HepG2 (cell line): Measurements from ENCODE around the gene PCNA. TPM values are rescaled to one million over a fixed set of nuclear protein-coding genes. Genes with fewer than 3 reads are reported as not detected.

ENCODE experiments used
- ATAC-seq: fragments of 200-7000 bp; cut with Tn5 transposase; 3 replicates; pipeline ENCODE4 v1.9.1; 2020; ENCODE audit warnings: mild to moderate bottlenecking, moderate library complexity
- BruUV-seq: library from RNA; stranded (reverse); fragments of 400-500 nt; replicated peaks from 2 replicates; lab custom pipeline; 2021; lab: Mats Ljungman, UMichigan
- CTCF ChIA-PET: fragments of 300-600 bp; formaldehyde crosslinking; extraction: SDS; loops from one replicate; lab custom pipeline; 2021; ENCODE audit warnings: low total read pairs, inconsistent platforms, low intra/inter-chr PET ratio; lab: Yijun Ruan, JAX
- POLR2A ChIA-PET: fragments of 350-600 bp; sonication (Branson Sonifier 250); formaldehyde crosslinking; loops from one replicate; lab custom pipeline; 2020; ENCODE audit warnings: antibody characterized with exemption, inconsistent platforms; lab: Yijun Ruan, JAX
- DNase-seq: peaks from one replicate; pipeline ENCODE4 v3.0.0-alpha.2; 2015; ENCODE audit warnings: low spot score
- FAIRE-seq: peaks from 3 replicates; lab custom pipeline; 2011; peaks lifted over from hg19 to GRCh38; lab: Jason Lieb, UNC
- H2AFZ ChIP-seq: one replicate; pipeline ENCODE4 v1.6.1; 2011; ENCODE audit warnings: low read length, inconsistent platforms
- H3K27ac ChIP-seq: fragments of 300-600 bp; 3 replicates; pipeline ENCODE4 v1.8.0; 2011; ENCODE audit warnings: mixed run types, mild to moderate bottlenecking, mixed read lengths, low read length, inconsistent platforms; ENCODE audit not compliant: insufficient read depth; ENCODE audit errors: extremely low read length
- H3K27me3 ChIP-seq, 2 experiments: fragments of 200-600 bp in 1 of 2; 2 replicates in 1 of 2; 3 replicates in 1 of 2; pipeline versions ENCODE4 v1.6.0 to v1.8.0; 2011; ENCODE audit warnings: low read length in 2 of 2, mild to moderate bottlenecking in 2 of 2, moderate library complexity in 2 of 2, inconsistent platforms in 1 of 2; ENCODE audit not compliant: insufficient read depth in 2 of 2, control insufficient read depth in 1 of 2
- H3K36me3 ChIP-seq, 2 experiments: fragments of 200-600 bp in 1 of 2; replicated peaks in 1 of 2; 2 replicates in 1 of 2; 3 replicates in 1 of 2; pipeline versions ENCODE4 v1.5.1 to v1.8.0; 2011; ENCODE audit warnings: low read length in 2 of 2, inconsistent platforms in 1 of 2; ENCODE audit not compliant: insufficient read depth in 2 of 2, control insufficient read depth in 1 of 2
- H3K4me1 ChIP-seq: 2 replicates; pipeline ENCODE4 v1.5.1; 2012; ENCODE audit warnings: low read length, inconsistent platforms; ENCODE audit not compliant: insufficient read depth
- H3K4me2 ChIP-seq: 2 replicates; pipeline ENCODE4 v1.6.0; 2011; ENCODE audit warnings: low read depth, low read length, inconsistent platforms
- H3K4me3 ChIP-seq, 3 experiments: fragments of 200-600 bp in 1 of 3; sonication (generic), shearing (Covaris generic) in 1 of 3; replicated peaks in 1 of 3; 2 replicates each; pipeline ENCODE4 v1.5.1; 2011 to 2016; ENCODE audit warnings: low read length in 3 of 3, inconsistent platforms in 2 of 3, low read depth in 2 of 3, mild to moderate bottlenecking in 2 of 3, control low read depth in 1 of 3, mixed read lengths in 1 of 3; ENCODE audit not compliant: insufficient read depth in 1 of 3
- H3K79me2 ChIP-seq: one replicate; pipeline ENCODE4 v1.6.1; 2011; ENCODE audit warnings: low read length, inconsistent platforms; ENCODE audit not compliant: insufficient read depth
- H3K9ac ChIP-seq: 2 replicates; pipeline ENCODE4 v1.6.0; 2011; ENCODE audit warnings: mild to moderate bottlenecking, low read depth, low read length, inconsistent platforms; ENCODE audit not compliant: insufficient read depth
- H3K9me3 ChIP-seq: 2 replicates; pipeline ENCODE4 v1.5.1; 2012; ENCODE audit warnings: mild to moderate bottlenecking, low read length
- H4K20me1 ChIP-seq: 2 replicates; pipeline ENCODE4 v1.6.0; 2011; ENCODE audit warnings: inconsistent platforms, mild to moderate bottlenecking, low read length, moderate library complexity; ENCODE audit not compliant: insufficient read depth
- HDAC2 ChIP-seq: sonication (generic); formaldehyde crosslinking; IDR thresholded peaks from 2 replicates; pipeline ENCODE4 v1.4.0; 2020; ENCODE audit warnings: missing genetic modification reagents
- NR2F1 ChIP-seq, 2 experiments: fragments of 450-650 bp in 1 of 2; formaldehyde crosslinking in 1 of 2; IDR thresholded peaks; 2 replicates each; pipeline versions ENCODE4 v1.5.0 to v1.6.1; 2016 to 2020; ENCODE audit warnings: mild to moderate bottlenecking in 1 of 2, missing compliant biosample characterization in 1 of 2, missing genetic modification reagents in 1 of 2, moderate library complexity in 1 of 2
- RAD21 ChIP-seq: fragments of 450-650 bp; formaldehyde crosslinking; IDR thresholded peaks from 2 replicates; pipeline ENCODE4 v1.5.0; 2020; ENCODE audit warnings: mild to moderate bottlenecking
- SALL2 ChIP-seq: sonication (generic); formaldehyde crosslinking; IDR thresholded peaks from 2 replicates; pipeline ENCODE4 v1.8.1; 2023; ENCODE audit warnings: mild to moderate bottlenecking, missing genetic modification reagents, inconsistent platforms
- SMC3 ChIP-seq: IDR thresholded peaks from 2 replicates; pipeline ENCODE4 v1.6.1; 2011; ENCODE audit warnings: low read length, improper control_type of control experiment
- THRA ChIP-seq: sonication (generic); formaldehyde crosslinking; IDR thresholded peaks from 2 replicates; pipeline ENCODE4 v1.4.0; 2020; ENCODE audit warnings: missing genetic modification reagents, borderline replicate concordance
- ZBTB2 ChIP-seq: sonication (generic); formaldehyde crosslinking; IDR thresholded peaks from 2 replicates; pipeline ENCODE4 v1.8.0; 2022; ENCODE audit warnings: low read depth, missing genetic modification reagents
- WGBS: methylation state at CpG from one replicate; pipeline ENCODE4 v1.1.6; 2017; ENCODE audit warnings: low lambda C conversion rate; 5-methylcytosine and 5-hydroxymethylcytosine counted together
- in situ Hi-C: cut with HindIII; loops from 2 replicates; pipeline ENCODE4 v1.10.0; 2017; ENCODE audit warnings: low pct_unique_long_range_greater_than_20kb; ENCODE audit not compliant: extremely low pct_ligation_motif_present
- intact Hi-C: fragments of 100-400 bp; cut with micrococcal nuclease; formaldehyde crosslinking; loops from one replicate; pipeline ENCODE4 v1.10.0; 2022; ENCODE audit not compliant: unreplicated experiment
- polyA plus RNA-seq, 8 experiments: library from polyadenylated mRNA; depleted of rRNA in 3 of 8; stranded (reverse) in 7 of 8; unstranded in 1 of 8; fragments of >200 nt; fragmentation: Illumina TruSeq in 4 of 8; extraction: Trizol in 4 of 8; gene quantifications; 2 replicates each; pipeline versions ENCODE4 v1.2.1 to v1.2.3, GENCODE V29; 2011 to 2016; ENCODE audit warnings: low read depth in 4 of 8, missing spikeins in 1 of 8, mixed read lengths in 1 of 8; ENCODE audit not compliant: insufficient read depth in 1 of 8
- total RNA-seq, 5 experiments: library from RNA; depleted of rRNA; stranded (reverse); fragments of >200 nt; fragmentation: Illumina TruSeq; extraction: Trizol; gene quantifications; 2 replicates each; pipeline ENCODE4 v1.2.3, GENCODE V29; 2016; ENCODE audit warnings: low read depth in 1 of 5
- TF ChIP-seq, protein P1 (sequence below): IDR thresholded peaks from 2 replicates; pipeline ENCODE4 v1.6.1; 2018; ENCODE audit warnings: missing genetic modification reagents
- TF ChIP-seq, protein P2 (sequence below): sonication (generic); formaldehyde crosslinking; conservative IDR thresholded peaks from 2 replicates; pipeline ENCODE4 v1.8.0; 2022; ENCODE audit warnings: mild to moderate bottlenecking, moderate library complexity, missing genetic modification reagents

The PCNA gene
- total and polyA plus RNA-seq, 2 of the 13 experiments (the other 11 are each of a cell fraction or from before 2014, with no cell fraction given), result 229 to 655 TPM

DNA sequence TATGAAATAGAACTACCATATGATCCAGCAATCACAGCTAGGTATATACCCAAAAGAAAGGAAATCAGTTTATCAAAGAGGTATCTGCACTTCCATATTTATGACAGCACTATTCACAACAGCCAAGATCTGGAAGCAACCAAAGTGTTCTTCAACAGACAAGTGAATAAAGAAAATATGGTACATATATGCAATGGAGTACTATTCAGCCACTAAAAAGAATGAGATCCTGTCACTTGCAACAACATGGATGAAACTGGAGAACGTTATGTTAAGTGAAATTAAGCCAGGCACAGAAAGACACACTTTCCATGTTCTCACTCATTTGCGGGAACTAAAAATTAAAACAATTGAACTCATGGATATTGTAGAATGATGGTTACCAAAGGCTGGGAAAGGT lies 15.3 kb downstream of the PCNA start:
- ChIA-PET CTCF (no interaction called here), POLR2A (no interaction called here)
- in situ Hi-C loops, result loop anchor here (10.0 kb wide), 1 partner anchor 110 kb away; no protein-coding TSS in a partner anchor
- Histone ChIP-seq H3K9me3 (no peaks in the 10 kb centered on the region), H3K27ac (no peak overlapping the region), H2AFZ (no peak overlapping the region), H3K36me3 (peaks cover 27 to 84% of the 10 kb centered on the region in 2 experiments), H3K4me3 (no peak overlapping the region), H3K4me2 (no peak overlapping the region), H4K20me1 (no peaks in the 10 kb centered on the region), H3K4me1 (no peaks in the 10 kb centered on the region), H3K79me2 (peaks cover 6% of the 10 kb centered on the region), H3K27me3 (no peaks in the 10 kb centered on the region), H3K9ac (no peak overlapping the region)
- 95% methylated on average over 2 of the region's 2 CpGs for WGBS
- no peak for DNase-seq
- TF ChIP-seq SALL2 (CRISPR knock-in tag), result no peak
- BruUV-seq, result no TSS peak
- no peak for ATAC-seq
- intact Hi-C loops, result no loop called here
- FAIRE-seq, result no peak

DNA sequence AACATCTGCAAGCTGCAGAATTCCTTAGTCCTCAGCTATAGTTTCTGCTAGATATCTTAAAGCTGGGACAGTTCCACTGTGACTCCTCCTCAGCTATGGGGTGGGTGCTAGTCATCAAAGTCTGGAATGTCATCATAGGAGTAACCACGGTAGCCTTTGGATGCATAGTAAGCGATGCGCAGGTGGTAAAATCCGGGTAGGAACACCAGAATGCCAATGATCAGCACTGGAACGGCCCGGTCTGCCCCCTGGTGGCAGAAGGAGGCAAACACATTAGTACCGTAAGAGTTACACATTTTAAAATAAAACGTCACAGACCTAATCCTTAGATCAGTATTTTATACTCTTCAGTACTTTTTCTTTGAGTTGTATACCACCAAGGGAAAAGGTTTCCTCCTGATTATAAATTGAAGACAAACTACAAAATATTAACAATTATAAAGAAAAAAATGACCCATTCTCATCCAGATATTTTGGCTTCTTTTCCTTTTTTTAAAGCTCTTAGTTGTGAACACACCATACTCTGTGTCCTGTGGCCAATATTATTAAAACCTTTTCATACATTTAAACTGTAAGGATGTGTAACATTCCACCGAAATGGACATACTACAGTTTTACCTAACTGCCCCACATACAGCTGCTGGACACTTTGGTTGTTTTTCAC lies 18.9 kb downstream of the PCNA start:
- BruUV-seq, result no TSS peak
- intact Hi-C loops, result loop anchor here (1.0 to 2.0 kb wide), 4 partner anchors 45 to 494 kb away; no protein-coding TSS in a partner anchor
- Histone ChIP-seq H3K4me3 (no peak overlapping the region), H3K36me3 (peaks cover 22 to 84% of the 10 kb centered on the region in 2 experiments), H3K9me3 (no peaks in the 10 kb centered on the region), H3K4me2 (no peak overlapping the region), H3K4me1 (no peaks in the 10 kb centered on the region), H3K9ac (no peak overlapping the region), H3K79me2 (peaks cover 6% of the 10 kb centered on the region), H3K27ac (no peak overlapping the region), H2AFZ (no peak overlapping the region), H4K20me1 (no peaks in the 10 kb centered on the region), H3K27me3 (no peaks in the 10 kb centered on the region)
- whole genome bisulfite sequencing, result 26% methylated on average over 9 of the region's 9 CpGs
- POLR2A ChIA-PET, result interaction anchor here (0.8 to 1.1 kb wide), 2 partner anchors 19 to 26 kb away, joined by 3 read pairs; partner anchors contain the start of genes CDS2 and PCNA
- DNase-seq, result peak; percentile 63
- CTCF ChIA-PET, result interaction anchor here (0.7 to 1.5 kb wide), 6 partner anchors 44 to 360 kb away, joined by 3 to 17 read pairs (median 6); no protein-coding TSS in a partner anchor
- peak; percentile 88 for FAIRE-seq
- ATAC-seq, result peak; percentile 81
- in situ Hi-C loops, result loop anchor here (10.0 kb wide), 1 partner anchor 106 kb away; no protein-coding TSS in a partner anchor
- TF ChIP-seq NR2F1 (CRISPR knock-in tag; IDR thresholded peaks at IDR 0.05) (0 out of 4 replicates have a peak, but pooled peaks of 1 of the 2 experiments have one; percentile 18), SMC3 (peak; percentile 98), RAD21 (peak; percentile 94), HDAC2 (CRISPR knock-in tag) (0 out of 2 replicates have a peak, but pooled peaks have one; percentile 33), ZBTB2 (CRISPR knock-in tag) (0 out of 2 replicates have a peak, but pooled peaks have one; percentile 21), THRA (CRISPR knock-in tag) (peak; percentile 26; the same call in 1 of the 2 replicates)
- TF ChIP-seq, protein P1, sequence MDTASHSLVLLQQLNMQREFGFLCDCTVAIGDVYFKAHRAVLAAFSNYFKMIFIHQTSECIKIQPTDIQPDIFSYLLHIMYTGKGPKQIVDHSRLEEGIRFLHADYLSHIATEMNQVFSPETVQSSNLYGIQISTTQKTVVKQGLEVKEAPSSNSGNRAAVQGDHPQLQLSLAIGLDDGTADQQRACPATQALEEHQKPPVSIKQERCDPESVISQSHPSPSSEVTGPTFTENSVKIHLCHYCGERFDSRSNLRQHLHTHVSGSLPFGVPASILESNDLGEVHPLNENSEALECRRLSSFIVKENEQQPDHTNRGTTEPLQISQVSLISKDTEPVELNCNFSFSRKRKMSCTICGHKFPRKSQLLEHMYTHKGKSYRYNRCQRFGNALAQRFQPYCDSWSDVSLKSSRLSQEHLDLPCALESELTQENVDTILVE (CRISPR knock-in tag), result peak; percentile 45; the same call in 1 of the 2 replicates
- TF ChIP-seq, protein P2, sequence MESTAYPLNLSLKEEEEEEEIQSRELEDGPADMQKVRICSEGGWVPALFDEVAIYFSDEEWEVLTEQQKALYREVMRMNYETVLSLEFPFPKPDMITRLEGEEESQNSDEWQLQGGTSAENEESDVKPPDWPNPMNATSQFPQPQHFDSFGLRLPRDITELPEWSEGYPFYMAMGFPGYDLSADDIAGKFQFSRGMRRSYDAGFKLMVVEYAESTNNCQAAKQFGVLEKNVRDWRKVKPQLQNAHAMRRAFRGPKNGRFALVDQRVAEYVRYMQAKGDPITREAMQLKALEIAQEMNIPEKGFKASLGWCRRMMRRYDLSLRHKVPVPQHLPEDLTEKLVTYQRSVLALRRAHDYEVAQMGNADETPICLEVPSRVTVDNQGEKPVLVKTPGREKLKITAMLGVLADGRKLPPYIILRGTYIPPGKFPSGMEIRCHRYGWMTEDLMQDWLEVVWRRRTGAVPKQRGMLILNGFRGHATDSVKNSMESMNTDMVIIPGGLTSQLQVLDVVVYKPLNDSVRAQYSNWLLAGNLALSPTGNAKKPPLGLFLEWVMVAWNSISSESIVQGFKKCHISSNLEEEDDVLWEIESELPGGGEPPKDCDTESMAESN (CRISPR knock-in tag), result 0 out of 2 replicates have a peak, but pooled peaks have one; percentile 40
